ENCODE measurements around the gene PRDM10. TPM values are rescaled to one million over a fixed set of nuclear protein-coding genes. Genes with fewer than 3 reads are reported as not detected.
"Not testable (repeated sequence)": the region's sequence is repeated elsewhere in the genome, so short reads cannot be mapped to it uniquely, and the experiment has no call there.

PRDM10 gene
- total RNA-seq, 2 experiments from 2014 or later = 15.8 to 16.2 TPM

- H3K27ac Mint-ChIP-seq; H3K4me3 Mint-ChIP-seq; POLR2A ChIA-PET; H3K4me1 Mint-ChIP-seq (ENCODE audit: low read depth); intact Hi-C loops (cut with micrococcal nuclease); CTCF ChIA-PET; H3K9me3 Mint-ChIP-seq; H3K27me3 Mint-ChIP-seq; DNase-seq; H3K36me3 Mint-ChIP-seq: not testable (repeated sequence)
Observed at GRCh38 chr11:129971856-129972255, 30.8 kb downstream of the PRDM10 start.

- ChIA-PET CTCF (no interaction called here), POLR2A (no interaction called here)
- H3K27ac Mint-ChIP-seq = no peak overlapping the region
- H3K27me3 Mint-ChIP-seq = no peaks in the 10 kb centered on the region
- intact Hi-C loops (cut with micrococcal nuclease) = no loop called here
- H3K4me1 Mint-ChIP-seq (ENCODE audit: low read depth) = peaks cover 7% of the 10 kb centered on the region
- peaks cover 4% of the 10 kb centered on the region for H3K36me3 Mint-ChIP-seq
- no peak overlapping the region for H3K4me3 Mint-ChIP-seq
- no peaks in the 10 kb centered on the region for H3K9me3 Mint-ChIP-seq
- DNase-seq = no peak
Observed at GRCh38 chr11:129969920-129970319, 32.7 kb downstream of the PRDM10 start.

GRCh38 chr11:129968591-129969419 is 33.8 kb downstream of the PRDM10 start:
- Mint-ChIP-seq H3K9me3 (no peaks in the 10 kb centered on the region), H3K4me1 (ENCODE audit: low read depth) (peaks cover 7% of the 10 kb centered on the region), H3K4me3 (no peak overlapping the region), H3K27ac (no peak overlapping the region), H3K36me3 (peaks cover 4% of the 10 kb centered on the region), H3K27me3 (no peaks in the 10 kb centered on the region)
- ChIA-PET CTCF (no interaction called here), POLR2A (no interaction called here)
- intact Hi-C loops (cut with micrococcal nuclease) = no loop called here
- no peak for DNase-seq

- Mint-ChIP-seq H3K4me1 (ENCODE audit: low read depth) (peaks cover 7% of the 10 kb centered on the region), H3K27ac (no peak overlapping the region), H3K9me3 (no peaks in the 10 kb centered on the region), H3K36me3 (peaks cover 4% of the 10 kb centered on the region), H3K27me3 (no peaks in the 10 kb centered on the region), H3K4me3 (no peak overlapping the region)
- intact Hi-C loops (cut with micrococcal nuclease) = no loop called here
- POLR2A ChIA-PET = no interaction called here
- CTCF ChIA-PET = no interaction called here
- DNase-seq = no peak
Observed at GRCh38 chr11:129967996-129968395, 34.6 kb downstream of the PRDM10 start.

- DNase-seq = no peak
- Mint-ChIP-seq H3K4me1 (ENCODE audit: low read depth) (peaks cover 14% of the 10 kb centered on the region), H3K9me3 (no peaks in the 10 kb centered on the region), H3K27me3 (no peaks in the 10 kb centered on the region), H3K4me3 (no peak overlapping the region), H3K36me3 (peaks cover 3% of the 10 kb centered on the region), H3K27ac (no peak overlapping the region)
- intact Hi-C loops (cut with micrococcal nuclease) = no loop called here
- POLR2A ChIA-PET = interaction anchor here (1.3 kb wide), 1 partner anchor 38 kb away, joined by 3 read pairs; no protein-coding TSS in a partner anchor
- CTCF ChIA-PET = interaction anchor here (1.1 kb wide), 1 partner anchor 181 kb away, joined by 4 read pairs; no protein-coding TSS in a partner anchor
Observed at GRCh38 chr11:129965248-129965647, 37.4 kb downstream of the PRDM10 start.

- intact Hi-C loops (cut with micrococcal nuclease) = loop anchor here (2.0 kb wide), 1 partner anchor 42 kb away; the partner anchor contains the start of gene PRDM10
- ChIA-PET CTCF (no interaction called here), POLR2A (no interaction called here)
- H3K27me3 Mint-ChIP-seq = no peaks in the 10 kb centered on the region
- peak; percentile 28 for DNase-seq
- no peak overlapping the region for H3K27ac Mint-ChIP-seq
- H3K36me3 Mint-ChIP-seq = peaks cover 17% of the 10 kb centered on the region
- peaks cover 8% of the 10 kb centered on the region for H3K4me1 Mint-ChIP-seq (ENCODE audit: low read depth)
- no peak overlapping the region for H3K4me3 Mint-ChIP-seq
- no peaks in the 10 kb centered on the region for H3K9me3 Mint-ChIP-seq
Observed at GRCh38 chr11:129960216-129961214, 42.1 kb downstream of the PRDM10 start.

- Mint-ChIP-seq H3K36me3 (peaks cover 22% of the 10 kb centered on the region), H3K27me3 (no peaks in the 10 kb centered on the region), H3K4me1 (ENCODE audit: low read depth) (peaks cover 8% of the 10 kb centered on the region), H3K9me3 (no peaks in the 10 kb centered on the region), H3K4me3 (no peak overlapping the region), H3K27ac (no peak overlapping the region)
- intact Hi-C loops (cut with micrococcal nuclease) = loop anchor here (2.0 kb wide), 1 partner anchor 43 kb away; the partner anchor contains the start of gene PRDM10
- POLR2A ChIA-PET = no interaction called here
- DNase-seq = no peak
- CTCF ChIA-PET = interaction anchor here (0.8 kb wide), 1 partner anchor 32 kb away, joined by 3 read pairs; no protein-coding TSS in a partner anchor
Observed at GRCh38 chr11:129959687-129960086, 42.9 kb downstream of the PRDM10 start.

GRCh38 chr11:129955282-129955681 is 47.4 kb downstream of the PRDM10 start:
- Mint-ChIP-seq H3K27ac (no peak overlapping the region), H3K4me3 (no peak overlapping the region), H3K4me1 (ENCODE audit: low read depth) (peaks cover 5% of the 10 kb centered on the region), H3K9me3 (no peaks in the 10 kb centered on the region), H3K36me3 (peaks cover 21% of the 10 kb centered on the region), H3K27me3 (no peaks in the 10 kb centered on the region)
- DNase-seq = no peak
- CTCF ChIA-PET = interaction anchor here (1.1 kb wide), 1 partner anchor 176 kb away, joined by 3 read pairs; no protein-coding TSS in a partner anchor
- intact Hi-C loops (cut with micrococcal nuclease) = no loop called here
- POLR2A ChIA-PET = no interaction called here

- H3K9me3 Mint-ChIP-seq; H3K27ac Mint-ChIP-seq; POLR2A ChIA-PET; H3K4me1 Mint-ChIP-seq (ENCODE audit: low read depth); DNase-seq; H3K4me3 Mint-ChIP-seq; H3K27me3 Mint-ChIP-seq; intact Hi-C loops (cut with micrococcal nuclease): not testable (repeated sequence)
- peaks cover 21% of the 10 kb centered on the region for H3K36me3 Mint-ChIP-seq
- CTCF ChIA-PET = interaction anchor here (1.1 kb wide), 1 partner anchor 177 kb away, joined by 3 read pairs; no protein-coding TSS in a partner anchor
Observed at GRCh38 chr11:129954703-129955102, 47.9 kb downstream of the PRDM10 start.

GRCh38 chr11:129951866-129952262 is 50.8 kb downstream of the PRDM10 start:
- CTCF ChIA-PET = no interaction called here
- no peak overlapping the region for H3K4me3 Mint-ChIP-seq
- peaks cover 3% of the 10 kb centered on the region for H3K4me1 Mint-ChIP-seq (ENCODE audit: low read depth)
- no peak for DNase-seq
- POLR2A ChIA-PET = no interaction called here
- H3K9me3 Mint-ChIP-seq = no peaks in the 10 kb centered on the region
- H3K27me3 Mint-ChIP-seq = no peaks in the 10 kb centered on the region
- H3K27ac Mint-ChIP-seq = no peak overlapping the region
- H3K36me3 Mint-ChIP-seq = peaks cover 11% of the 10 kb centered on the region
- intact Hi-C loops (cut with micrococcal nuclease) = no loop called here

- Mint-ChIP-seq H3K4me1 (ENCODE audit: low read depth) (peaks cover 3% of the 10 kb centered on the region), H3K4me3 (no peak overlapping the region), H3K9me3 (no peaks in the 10 kb centered on the region), H3K36me3 (peaks cover 13% of the 10 kb centered on the region), H3K27me3 (no peaks in the 10 kb centered on the region), H3K27ac (no peak overlapping the region)
- DNase-seq = no peak
- CTCF ChIA-PET = no interaction called here
- POLR2A ChIA-PET = no interaction called here
- intact Hi-C loops (cut with micrococcal nuclease) = no loop called here
Observed at GRCh38 chr11:129951201-129951865, 51.3 kb downstream of the PRDM10 start.
